Stimulated activated CD4-positive, alpha-beta T cell treated with anti-CD3 and anti-CD28 coated beads, Interleukin-15, amount 100 ng/mL, for 1 hour (primary cell): ENCODE measurements around the gene EPC2.
"Not testable (repeated sequence)": the region's sequence is repeated elsewhere in the genome, so short reads cannot be mapped to it uniquely, and the experiment has no call there.

Experiments used
- DNase-seq, 2 donors: peaks; one replicate each; pipeline ENCODE4 v3.0.0-alpha.2; 2020; ENCODE audit warnings: low read depth in 1 of 2, low spot score in 1 of 2

Gene EPC2

GRCh38 chr2:148721520-148721931 is 77.0 kb downstream of the EPC2 start:
- no peak for DNase-seq

- no peak for DNase-seq
Observed at GRCh38 chr2:148721991-148722777, 77.6 kb downstream of the EPC2 start.

GRCh38 chr2:148725564-148725963 is 81.0 kb downstream of the EPC2 start:
- DNase-seq = no peak

- no peak for DNase-seq
Observed at GRCh38 chr2:148726228-148726627, 81.7 kb downstream of the EPC2 start.

- no peak for DNase-seq
Observed at GRCh38 chr2:148730085-148730484, 85.5 kb downstream of the EPC2 start.

- no peak for DNase-seq
Observed at GRCh38 chr2:148737742-148738141, 93.2 kb downstream of the EPC2 start.

- no peak for DNase-seq
Observed at GRCh38 chr2:148739454-148740105, 95.0 kb downstream of the EPC2 start.

- no peak for DNase-seq
Observed at GRCh38 chr2:148742373-148742772, 97.8 kb downstream of the EPC2 start.

- DNase-seq = no peak
Observed at GRCh38 chr2:148745151-148745851, 100.8 kb downstream of the EPC2 start.

- DNase-seq = no peak
Observed at GRCh38 chr2:148746973-148747372, 102.4 kb downstream of the EPC2 start.

- DNase-seq = no peak
Observed at GRCh38 chr2:148751907-148752306, 107.4 kb downstream of the EPC2 start.

GRCh38 chr2:148752977-148753376 is 108.4 kb downstream of the EPC2 start:
- DNase-seq = no peak

GRCh38 chr2:148754864-148755263 is 110.3 kb downstream of the EPC2 start:
- no peak for DNase-seq

- DNase-seq = no peak
Observed at GRCh38 chr2:148756292-148756975, 111.9 kb downstream of the EPC2 start.

GRCh38 chr2:148764815-148765214 is 120.3 kb downstream of the EPC2 start:
- no peak for DNase-seq

GRCh38 chr2:148770047-148770446 is 125.5 kb downstream of the EPC2 start:
- no peak for DNase-seq

GRCh38 chr2:148781544-148781943 is 137.0 kb downstream of the EPC2 start:
- no peak for DNase-seq

- no peak for DNase-seq
Observed at GRCh38 chr2:148789059-148789458, 144.5 kb downstream of the EPC2 start.

GRCh38 chr2:148790172-148790571 is 145.6 kb downstream of the EPC2 start:
- DNase-seq = not testable (repeated sequence)

GRCh38 chr2:148794558-148794957 is 150.0 kb downstream of the EPC2 start:
- no peak for DNase-seq

GRCh38 chr2:148796735-148797512 is 152.4 kb downstream of the EPC2 start:
- DNase-seq = no peak
